HCT116 (cell line): Measurements from ENCODE around the gene FRMD8. TPM values are rescaled to one million over a fixed set of nuclear protein-coding genes. Genes with fewer than 3 reads are reported as not detected.

Experiments used
- ATAC-seq: fragments of 200-7000 bp; cut with Tn5 transposase; 2 replicates; pipeline ENCODE4 v1.9.1; 2020; ENCODE audit warnings: mild to moderate bottlenecking, moderate library complexity
- BruUV-seq: library from RNA; stranded (reverse); fragments of 400-500 nt; replicated peaks from 2 replicates; lab custom pipeline; 2021; lab: Mats Ljungman, UMichigan
- CTCF ChIA-PET: fragments of 300-600 bp; sonication (Branson Sonifier 250); formaldehyde crosslinking; loops from one replicate; lab custom pipeline; 2021; ENCODE audit warnings: antibody characterized with exemption; lab: Charles Lee
- POLR2A ChIA-PET: fragments of 300-600, 350-600 bp; sonication (Branson Sonifier 250); formaldehyde crosslinking; loops from one replicate; lab custom pipeline; 2021; ENCODE audit warnings: antibody characterized with exemption; lab: Charles Lee
- RAD21 ChIA-PET, 2 experiments: fragments of 300-600 bp; sonication (Branson Sonifier 250); formaldehyde crosslinking; loops; one replicate each; lab custom pipeline; 2023; ENCODE audit warnings: low total read pairs in 2 of 2; ENCODE audit not compliant: uncharacterized antibody in 2 of 2, unreplicated experiment in 2 of 2, low non-redundant PET in 1 of 2; lab: Charles Lee
- DNase-seq: peaks from one replicate; pipeline ENCODE4 v3.0.0-alpha.2; 2010; ENCODE audit warnings: low read depth, low spot score
- H2AFZ ChIP-seq: fragments of 200-600 bp; shearing (Covaris generic), sonication (generic); 2 replicates; pipeline ENCODE4 v1.6.1; 2017; ENCODE audit warnings: low read depth, mixed run types, mixed read lengths, antibody characterized with exemption, low read length; ENCODE audit not compliant: poor library complexity, severe bottlenecking
- H3K27ac ChIP-seq: 2 replicates; pipeline ENCODE4 v1.5.1; 2012; ENCODE audit warnings: low read depth, low read length
- H3K27me3 ChIP-seq: fragments of 200-600 bp; sonication (generic); 2 replicates; pipeline ENCODE4 v1.6.1; 2016; ENCODE audit warnings: mixed run types, low read length, mixed read lengths; ENCODE audit not compliant: insufficient read depth
- H3K36me3 ChIP-seq, 2 experiments: fragments of 200-500 bp in 1 of 2; fragments of 200-600 bp in 1 of 2; sonication (Bioruptor generic) in 1 of 2; sonication (generic) in 1 of 2; 2 replicates each; pipeline versions ENCODE4 v1.5.1 to v1.6.1; 2014 to 2016; ENCODE audit warnings: low read length in 2 of 2, inconsistent platforms in 1 of 2, mixed read lengths in 1 of 2, mixed run types in 1 of 2; ENCODE audit not compliant: insufficient read depth in 2 of 2, control insufficient read depth in 1 of 2
- H3K4me1 ChIP-seq, 2 experiments: fragments of 200-600 bp in 1 of 2; sonication (generic) in 1 of 2; 2 replicates each; pipeline versions ENCODE4 v1.5.1 to v1.6.1; 2012 to 2017; ENCODE audit warnings: low read length in 2 of 2, inconsistent platforms in 1 of 2, mild to moderate bottlenecking in 1 of 2, mixed read lengths in 1 of 2, mixed run types in 1 of 2, moderate library complexity in 1 of 2; ENCODE audit not compliant: insufficient read depth in 2 of 2, control insufficient read depth in 1 of 2
- H3K4me2 ChIP-seq: fragments of 200-600 bp; sonication (generic); 2 replicates; pipeline ENCODE4 v1.6.1; 2017; ENCODE audit warnings: mixed run types, low read length, mixed read lengths
- H3K4me3 ChIP-seq, 2 experiments: fragments of 200-600 bp in 1 of 2; sonication (generic) in 1 of 2; replicated peaks in 1 of 2; 2 replicates each; pipeline ENCODE4 v1.5.1; 2011 to 2016; ENCODE audit warnings: low read length in 2 of 2, control low read depth in 1 of 2, low read depth in 1 of 2, mild to moderate bottlenecking in 1 of 2, mixed read lengths in 1 of 2, mixed run types in 1 of 2
- H3K79me2 ChIP-seq: fragments of 200-600 bp; sonication (generic); 2 replicates; pipeline ENCODE4 v1.6.1; 2017; ENCODE audit warnings: mild to moderate bottlenecking, mixed run types, low read length, moderate library complexity, mixed read lengths; ENCODE audit not compliant: insufficient read depth
- H3K9ac ChIP-seq: fragments of 200-600 bp; sonication (generic); 2 replicates; pipeline ENCODE4 v1.6.1; 2016; ENCODE audit warnings: low read length, mixed read lengths
- H3K9me2 ChIP-seq: fragments of 200-600 bp; sonication (generic), shearing (Covaris generic); 2 replicates; pipeline ENCODE4 v1.6.1; 2017; ENCODE audit warnings: mixed run types, mild to moderate bottlenecking, moderate library complexity; ENCODE audit not compliant: insufficient read depth
- H3K9me3 ChIP-seq, 2 experiments: fragments of 200-500 bp in 1 of 2; fragments of 200-600 bp in 1 of 2; sonication (Bioruptor generic) in 1 of 2; sonication (generic) in 1 of 2; 2 replicates each; pipeline ENCODE4 v1.6.1; 2014 to 2017; ENCODE audit warnings: low read length in 2 of 2, mixed read lengths in 2 of 2, inconsistent platforms in 1 of 2, low read depth in 1 of 2, mild to moderate bottlenecking in 1 of 2, mixed run types in 1 of 2, moderate library complexity in 1 of 2; ENCODE audit not compliant: control insufficient read depth in 1 of 2, insufficient read depth in 1 of 2
- H4K20me1 ChIP-seq: fragments of 200-600 bp; sonication (generic), shearing (Covaris generic); 2 replicates; pipeline ENCODE4 v1.6.1; 2017; ENCODE audit warnings: mixed run types, mild to moderate bottlenecking, moderate library complexity; ENCODE audit not compliant: insufficient read depth
- TCF7L2 ChIP-seq: IDR thresholded peaks from 2 replicates; pipeline ENCODE4 v1.7.0; 2011; ENCODE audit warnings: borderline replicate concordance, inconsistent platforms; ENCODE audit not compliant: insufficient read depth, insufficient read length; ENCODE audit errors: extremely low read depth
- ZNF274 ChIP-seq: fragments of 200-500 bp; sonication (Bioruptor generic); IDR thresholded peaks from 2 replicates; pipeline ENCODE4 v1.6.1; 2014; ENCODE audit warnings: mild to moderate bottlenecking, low read depth, low read length, inconsistent platforms
- intact Hi-C: fragments of 100-400 bp; cut with micrococcal nuclease; formaldehyde crosslinking; loops from 2 replicates; pipeline ENCODE4 v1.10.0; 2022
- total RNA-seq: library from RNA; stranded (reverse); gene quantifications from one replicate; pipeline ENCODE4 v1.2.1, GENCODE V29; 2021; ENCODE audit not compliant: unreplicated experiment
- TF ChIP-seq, protein P1 (sequence below): IDR thresholded peaks from 2 replicates; pipeline ENCODE4 v1.6.1; 2011; ENCODE audit warnings: mild to moderate bottlenecking, low read length, moderate library complexity; ENCODE audit not compliant: insufficient replicate concordance; ENCODE audit errors: extremely low read depth

FRMD8 gene
- total RNA-seq, 1 experiment from 2014 or later = 35.8 TPM

DNA sequence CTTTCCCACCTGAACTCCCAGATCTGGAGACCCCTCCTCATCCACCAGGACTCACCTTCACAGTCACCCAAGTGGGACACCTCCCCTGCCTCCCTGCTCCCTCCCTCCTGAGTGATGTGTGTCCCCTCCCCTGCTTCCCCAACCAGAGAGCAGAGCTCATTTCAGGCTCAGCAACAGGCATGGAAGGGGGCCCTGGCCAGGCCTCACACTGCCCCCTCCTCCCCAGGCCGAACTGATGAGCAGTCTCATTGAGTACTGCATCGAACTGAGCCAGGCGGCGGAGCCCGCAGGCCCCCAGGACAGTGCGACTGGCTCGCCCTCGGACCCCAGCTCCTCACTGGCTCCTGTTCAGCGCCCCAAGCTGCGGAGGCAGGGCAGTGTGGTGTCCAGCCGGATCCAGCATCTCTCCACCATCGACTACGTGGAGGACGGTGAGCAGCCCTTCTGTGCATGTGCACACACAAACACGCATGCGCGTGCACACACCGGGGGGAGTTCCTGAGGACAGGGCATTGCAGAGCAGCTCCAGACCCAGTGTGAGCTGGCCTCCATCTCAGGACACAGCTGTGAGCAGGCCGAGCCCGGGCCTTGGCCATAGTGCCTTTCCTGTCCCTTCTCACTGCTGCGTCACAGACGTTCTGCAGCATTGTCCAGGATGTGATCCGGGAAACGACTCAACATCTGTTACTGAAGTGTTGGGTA lies 18.4 kb downstream of the FRMD8 start:
- POLR2A ChIA-PET = interaction anchor here (1.2 kb wide), 1 partner anchor 18 kb away, joined by 4 read pairs; the partner anchor contains the start of gene NEAT1
- no peaks in the 10 kb centered on the region for H3K9me3 ChIP-seq
- H3K27me3 ChIP-seq = no peaks in the 10 kb centered on the region
- H3K9ac ChIP-seq = no peak overlapping the region
- BruUV-seq = no TSS peak
- H4K20me1 ChIP-seq = no peaks in the 10 kb centered on the region
- no peaks in the 10 kb centered on the region for H3K9me2 ChIP-seq
- CTCF ChIA-PET = no interaction called here
- no peak overlapping the region for H3K4me2 ChIP-seq
- H2AFZ ChIP-seq = no peak overlapping the region
- H3K27ac ChIP-seq = no peak overlapping the region
- H3K4me3 ChIP-seq = no peak overlapping the region
- DNase-seq = no peak
- no peaks in the 10 kb centered on the region for H3K79me2 ChIP-seq
- RAD21 ChIA-PET = interaction anchor here in 1 of 2 experiments (0.6 kb wide), 1 partner anchor 123 kb away, joined by 3 read pairs; no protein-coding TSS in a partner anchor
- no peaks in the 10 kb centered on the region for H3K4me1 ChIP-seq
- intact Hi-C loops = no loop called here
- TF ChIP-seq ZNF274 (no peak), TCF7L2 (no peak)
- TF ChIP-seq, protein P1, sequence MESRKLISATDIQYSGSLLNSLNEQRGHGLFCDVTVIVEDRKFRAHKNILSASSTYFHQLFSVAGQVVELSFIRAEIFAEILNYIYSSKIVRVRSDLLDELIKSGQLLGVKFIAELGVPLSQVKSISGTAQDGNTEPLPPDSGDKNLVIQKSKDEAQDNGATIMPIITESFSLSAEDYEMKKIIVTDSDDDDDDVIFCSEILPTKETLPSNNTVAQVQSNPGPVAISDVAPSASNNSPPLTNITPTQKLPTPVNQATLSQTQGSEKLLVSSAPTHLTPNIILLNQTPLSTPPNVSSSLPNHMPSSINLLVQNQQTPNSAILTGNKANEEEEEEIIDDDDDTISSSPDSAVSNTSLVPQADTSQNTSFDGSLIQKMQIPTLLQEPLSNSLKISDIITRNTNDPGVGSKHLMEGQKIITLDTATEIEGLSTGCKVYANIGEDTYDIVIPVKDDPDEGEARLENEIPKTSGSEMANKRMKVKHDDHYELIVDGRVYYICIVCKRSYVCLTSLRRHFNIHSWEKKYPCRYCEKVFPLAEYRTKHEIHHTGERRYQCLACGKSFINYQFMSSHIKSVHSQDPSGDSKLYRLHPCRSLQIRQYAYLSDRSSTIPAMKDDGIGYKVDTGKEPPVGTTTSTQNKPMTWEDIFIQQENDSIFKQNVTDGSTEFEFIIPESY = no peak
- TF ChIP-seq, all 23 proteins: peak for 0
- ATAC-seq = no peak
- H3K36me3 ChIP-seq = peaks cover 19 to 29% of the 10 kb centered on the region in 2 experiments
